ENCODE measurements around the gene CDKN2B-AS1.

DNA sequence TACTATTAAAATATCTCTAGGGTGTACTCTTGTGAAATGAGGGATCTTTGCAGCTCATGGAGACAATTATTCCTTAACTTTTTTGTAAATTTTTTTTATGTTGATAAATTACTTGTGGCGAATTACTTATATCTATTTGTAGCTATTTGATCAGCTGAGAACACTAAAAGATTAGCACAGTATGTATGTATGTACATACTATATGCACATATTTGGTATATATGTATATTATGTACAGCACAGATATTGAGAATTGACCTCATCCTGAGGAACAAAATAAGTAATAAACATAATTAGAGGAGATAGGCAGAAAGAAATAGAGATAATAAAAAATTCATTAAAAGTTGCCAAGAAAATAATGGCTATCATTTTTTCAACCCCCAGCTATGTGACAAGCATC lies 12.2 kb upstream of the CDKN2B-AS1 start:
- no peak for TF ChIP-seq EZH2 (IDR thresholded peaks at IDR 0.05; ENCODE audit: insufficient read depth, poor library complexity, severe bottlenecking)
- TF ChIP-seq EZH2phosphoT487 (IDR thresholded peaks at IDR 0.05; ENCODE audit: insufficient read depth, low read depth), result no peak

Data from GM23248 (cell line).